Skeletal muscle satellite cell (primary cell): ENCODE measurements around the gene TRAPPC5.

ENCODE experiments used
- H3K27me3 ChIP-seq: 2 replicates; pipeline ENCODE4 v1.7.0; 2013; ENCODE audit warnings: low read length; ENCODE audit not compliant: control insufficient read depth, insufficient read depth
- H3K36me3 ChIP-seq: 2 replicates; pipeline ENCODE4 v1.7.0; 2013; ENCODE audit warnings: mild to moderate bottlenecking, control low read depth, low read length; ENCODE audit not compliant: insufficient read depth
- H3K4me1 ChIP-seq: 2 replicates; pipeline ENCODE4 v1.7.0; 2013; ENCODE audit warnings: low read length; ENCODE audit not compliant: control insufficient read depth, insufficient read depth
- H3K4me2 ChIP-seq: 2 replicates; pipeline ENCODE4 v1.7.0; 2013; ENCODE audit warnings: mild to moderate bottlenecking, low read length
- H3K4me3 ChIP-seq: 2 replicates; pipeline ENCODE4 v1.7.0; 2013; ENCODE audit warnings: low read length
- H3K9ac ChIP-seq: 2 replicates; pipeline ENCODE4 v1.7.0; 2013; ENCODE audit warnings: mild to moderate bottlenecking, low read depth, low read length, moderate library complexity
- H3K9me3 ChIP-seq: replicated peaks from 2 replicates; pipeline ENCODE4 v1.7.0; 2013; ENCODE audit warnings: mild to moderate bottlenecking, control low read depth, low read length

Gene TRAPPC5

DNA sequence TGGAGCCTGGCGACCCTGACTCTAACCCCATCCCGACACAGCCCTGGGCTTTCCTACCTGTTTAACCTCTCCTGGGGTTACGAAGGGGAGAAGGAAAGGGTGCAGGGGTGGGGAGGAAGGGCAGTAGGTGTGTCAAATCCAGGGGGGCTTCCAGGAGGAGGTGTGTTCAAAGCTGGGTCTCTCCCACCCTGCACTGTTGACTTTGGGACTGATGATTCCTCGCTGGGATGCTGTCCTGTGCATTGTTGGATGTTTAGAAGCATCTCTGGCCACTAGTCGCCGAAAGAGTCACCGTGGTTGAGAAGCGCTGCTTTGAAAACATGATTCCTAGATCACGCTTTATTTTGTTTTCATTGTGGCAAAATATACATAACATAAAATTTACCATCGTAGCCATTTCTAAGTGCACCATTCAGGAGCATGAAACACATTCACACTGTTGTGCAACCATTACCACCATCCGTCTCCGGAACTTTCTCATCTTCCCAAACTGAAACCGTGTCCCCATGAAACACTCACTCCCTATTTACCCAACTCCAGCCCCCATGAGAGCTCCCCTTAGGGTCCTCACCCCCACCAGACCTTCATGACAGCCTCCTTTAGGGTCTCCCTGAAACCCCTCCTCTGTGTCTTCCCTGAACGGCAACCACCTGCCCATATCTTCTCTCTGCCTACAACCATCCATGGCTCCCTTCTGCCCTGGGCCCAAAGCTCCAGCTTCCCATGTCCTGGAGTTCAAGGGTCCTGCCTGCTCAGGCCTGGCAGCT lies 25.7 kb downstream of the TRAPPC5 start:
- H3K36me3 ChIP-seq, result no peaks in the 10 kb centered on the region
- no peaks in the 10 kb centered on the region for H3K27me3 ChIP-seq
- H3K4me2 ChIP-seq, result no peak overlapping the region
- H3K4me1 ChIP-seq, result no peaks in the 10 kb centered on the region
- H3K9me3 ChIP-seq, result no peaks in the 10 kb centered on the region
- H3K4me3 ChIP-seq, result no peak overlapping the region
- no peak overlapping the region for H3K9ac ChIP-seq

DNA sequence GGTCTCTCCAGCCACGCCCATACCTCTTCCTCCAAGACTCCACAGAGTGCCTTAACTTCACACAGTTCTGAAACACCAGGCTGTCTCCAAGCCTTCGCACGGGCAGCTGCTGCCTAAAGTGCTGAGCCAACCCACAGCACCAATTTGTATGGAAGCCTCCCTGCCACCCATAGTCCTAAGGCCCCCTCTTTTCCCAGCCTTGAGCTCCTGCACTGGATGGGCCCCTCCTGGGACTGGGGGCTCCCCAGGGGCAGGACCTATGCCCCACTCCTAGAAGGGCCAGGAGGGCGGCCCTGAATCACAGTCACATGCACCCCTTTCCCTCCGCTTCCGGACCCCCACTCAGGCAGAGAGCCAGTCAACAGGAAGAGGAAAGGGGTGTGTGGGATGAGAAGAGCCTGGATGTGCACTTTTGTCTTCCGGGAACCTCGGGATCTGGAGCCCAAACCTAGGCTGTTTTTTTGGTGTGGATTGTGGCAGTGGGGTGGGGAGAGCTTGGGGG lies 26.4 kb downstream of the TRAPPC5 start:
- Histone ChIP-seq H3K27me3 (no peaks in the 10 kb centered on the region), H3K4me2 (no peak overlapping the region), H3K4me1 (no peaks in the 10 kb centered on the region), H3K4me3 (no peak overlapping the region), H3K9ac (no peak overlapping the region), H3K9me3 (no peaks in the 10 kb centered on the region), H3K36me3 (no peaks in the 10 kb centered on the region)

DNA sequence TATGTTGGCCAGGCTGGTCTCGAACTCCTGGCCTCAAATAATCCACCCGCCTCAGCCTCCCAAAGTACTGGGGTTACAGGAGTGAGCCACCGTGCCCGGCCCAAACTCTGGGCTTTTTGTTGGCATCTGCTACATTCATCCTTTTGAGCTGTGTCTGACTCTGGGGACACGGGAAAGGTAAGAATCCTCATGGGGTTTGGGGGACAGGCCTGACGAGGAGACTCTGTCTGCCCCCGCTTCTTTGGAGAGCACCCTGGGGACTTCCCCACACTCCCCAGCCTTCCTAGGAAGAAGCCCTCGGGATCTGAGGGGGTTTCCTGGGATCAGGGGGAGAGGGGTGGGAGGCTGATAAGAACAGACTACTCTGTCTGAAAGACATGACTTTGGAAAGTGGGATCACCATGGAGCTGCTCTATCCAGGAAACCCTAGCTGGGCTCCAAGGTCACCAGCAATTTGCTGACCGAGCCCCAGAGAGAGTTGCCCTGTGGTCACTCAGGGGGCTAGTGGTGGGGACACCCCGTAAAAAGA lies 29.4 kb downstream of the TRAPPC5 start:
- no peaks in the 10 kb centered on the region for H3K9me3 ChIP-seq
- H3K27me3 ChIP-seq, result no peaks in the 10 kb centered on the region

DNA sequence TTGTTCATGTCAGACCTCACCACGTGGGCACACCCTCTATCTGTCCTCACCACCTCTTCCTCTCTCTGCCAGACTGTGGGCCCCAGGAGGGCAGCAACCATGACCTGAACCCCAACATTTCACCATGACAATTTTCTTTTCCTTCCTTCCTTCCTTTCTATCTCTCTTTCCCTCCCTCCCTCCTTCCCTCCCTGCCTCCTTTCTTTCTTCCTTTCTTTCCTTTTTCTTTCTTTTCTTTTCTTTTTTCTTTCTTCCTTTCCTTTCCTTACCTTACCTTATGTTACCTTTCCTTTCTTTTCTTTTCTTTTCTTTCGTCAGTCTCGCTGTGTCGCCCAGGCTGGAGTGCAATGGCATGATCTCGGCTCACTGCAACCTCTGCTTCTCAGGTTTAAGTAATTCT lies 30.0 kb downstream of the TRAPPC5 start:
- H3K9ac ChIP-seq, result no peak overlapping the region
- H3K4me1 ChIP-seq, result no peaks in the 10 kb centered on the region
- H3K27me3 ChIP-seq, result no peaks in the 10 kb centered on the region
- H3K9me3 ChIP-seq, result no peaks in the 10 kb centered on the region
- H3K36me3 ChIP-seq, result no peaks in the 10 kb centered on the region
- no peak overlapping the region for H3K4me2 ChIP-seq
- no peak overlapping the region for H3K4me3 ChIP-seq

More for the DNA sequence above, 29.4 kb downstream of the TRAPPC5 start:
- no peaks in the 10 kb centered on the region for H3K4me1 ChIP-seq
- H3K36me3 ChIP-seq, result no peaks in the 10 kb centered on the region
- H3K4me3 ChIP-seq, result no peak overlapping the region
- H3K9ac ChIP-seq, result no peak overlapping the region
- H3K4me2 ChIP-seq, result no peak overlapping the region

DNA sequence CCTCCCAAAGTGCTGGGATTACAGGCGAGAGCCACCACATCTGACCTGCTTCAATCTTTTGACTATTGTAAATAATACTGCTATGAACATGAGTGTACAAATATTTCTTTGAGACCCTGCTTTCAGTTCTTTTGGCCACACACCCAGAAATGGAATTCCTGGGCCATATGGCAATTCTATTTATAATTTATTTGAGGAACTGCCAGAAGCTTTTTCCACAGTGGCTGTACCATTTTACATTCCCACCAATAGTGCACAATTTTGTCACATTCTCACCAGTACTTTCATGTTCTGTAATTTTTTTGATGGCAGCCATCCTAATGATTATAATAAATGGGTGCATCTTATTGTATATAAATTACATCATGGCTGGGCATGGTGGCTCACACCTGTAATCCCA lies 35.0 kb downstream of the TRAPPC5 start:
- Histone ChIP-seq H3K9ac (no peak overlapping the region), H3K4me3 (no peak overlapping the region), H3K36me3 (no peaks in the 10 kb centered on the region), H3K4me2 (no peak overlapping the region), H3K27me3 (no peaks in the 10 kb centered on the region), H3K4me1 (no peaks in the 10 kb centered on the region), H3K9me3 (peaks cover 3% of the 10 kb centered on the region)

DNA sequence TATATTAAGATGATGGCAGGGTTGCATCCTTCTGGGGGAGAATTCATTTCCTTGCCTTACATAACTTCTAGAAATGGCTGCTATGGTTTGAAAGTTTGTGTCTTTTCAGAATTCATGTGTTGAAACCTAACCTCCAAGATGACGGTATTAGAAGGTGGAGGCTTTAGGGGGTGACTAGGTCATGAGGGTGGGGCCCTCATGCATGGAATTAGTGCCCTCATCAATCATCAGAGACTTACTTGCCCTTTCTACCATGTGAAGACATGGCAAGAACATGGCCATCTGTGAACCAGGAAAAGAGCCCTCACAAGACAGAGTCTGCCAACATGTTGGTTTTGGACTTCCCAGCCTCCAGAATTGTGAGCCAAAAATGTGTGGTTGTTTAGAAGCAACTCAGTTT lies 36.1 kb downstream of the TRAPPC5 start:
- H3K27me3 ChIP-seq, result no peaks in the 10 kb centered on the region
- no peaks in the 10 kb centered on the region for H3K36me3 ChIP-seq
- H3K9ac ChIP-seq, result no peak overlapping the region
- no peaks in the 10 kb centered on the region for H3K4me1 ChIP-seq
- H3K9me3 ChIP-seq, result peaks cover 3% of the 10 kb centered on the region
- no peak overlapping the region for H3K4me2 ChIP-seq
- H3K4me3 ChIP-seq, result no peak overlapping the region

DNA sequence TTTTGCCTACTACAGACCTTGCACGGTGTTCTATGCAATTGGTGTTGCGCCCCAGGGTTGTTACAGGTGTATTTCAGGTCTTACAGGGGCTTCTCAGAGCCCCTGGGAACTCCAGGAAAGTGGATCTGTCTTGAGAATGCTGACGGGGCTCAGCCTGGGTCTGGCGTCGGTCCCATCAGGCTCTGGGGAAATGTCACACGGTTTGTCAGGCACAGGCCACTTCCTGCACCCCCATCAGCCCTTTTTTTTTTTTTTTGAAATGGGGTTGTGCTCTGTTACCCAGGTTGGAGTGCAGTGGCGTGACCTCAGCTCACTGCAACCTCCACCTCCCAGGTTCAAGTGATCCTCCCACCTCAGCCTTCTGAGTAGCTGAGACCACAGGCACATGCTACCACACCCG lies 38.0 kb downstream of the TRAPPC5 start:
- Histone ChIP-seq H3K9me3 (peaks cover 3% of the 10 kb centered on the region), H3K9ac (no peak overlapping the region), H3K4me2 (no peak overlapping the region), H3K4me3 (no peak overlapping the region), H3K27me3 (peaks cover 2% of the 10 kb centered on the region), H3K36me3 (no peaks in the 10 kb centered on the region), H3K4me1 (no peaks in the 10 kb centered on the region)

DNA sequence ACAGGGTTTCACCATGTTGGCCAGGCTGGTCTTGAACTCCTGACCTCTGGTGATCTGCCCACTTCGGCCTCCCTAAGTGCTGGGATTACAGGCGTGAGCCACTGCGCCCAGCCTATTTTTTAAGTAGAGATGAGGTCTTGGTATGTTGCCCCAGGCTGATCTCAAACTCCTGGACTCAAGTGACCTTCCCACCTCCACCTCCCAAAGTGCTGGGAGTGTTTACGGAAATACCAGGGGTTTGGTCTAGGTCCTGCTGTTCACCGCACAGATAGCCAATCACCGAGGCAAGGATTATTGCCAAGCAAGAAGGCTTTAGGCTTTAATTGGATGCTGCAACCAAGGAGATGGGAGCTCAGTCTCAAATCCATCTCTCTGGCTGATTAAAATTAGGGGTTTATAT lies 39.7 kb downstream of the TRAPPC5 start:
- no peak overlapping the region for H3K4me2 ChIP-seq
- H3K4me3 ChIP-seq, result no peak overlapping the region
- peaks cover 3% of the 10 kb centered on the region for H3K9me3 ChIP-seq
- H3K9ac ChIP-seq, result no peak overlapping the region
- peaks cover 5% of the 10 kb centered on the region for H3K27me3 ChIP-seq
- no peaks in the 10 kb centered on the region for H3K4me1 ChIP-seq
- no peaks in the 10 kb centered on the region for H3K36me3 ChIP-seq

DNA sequence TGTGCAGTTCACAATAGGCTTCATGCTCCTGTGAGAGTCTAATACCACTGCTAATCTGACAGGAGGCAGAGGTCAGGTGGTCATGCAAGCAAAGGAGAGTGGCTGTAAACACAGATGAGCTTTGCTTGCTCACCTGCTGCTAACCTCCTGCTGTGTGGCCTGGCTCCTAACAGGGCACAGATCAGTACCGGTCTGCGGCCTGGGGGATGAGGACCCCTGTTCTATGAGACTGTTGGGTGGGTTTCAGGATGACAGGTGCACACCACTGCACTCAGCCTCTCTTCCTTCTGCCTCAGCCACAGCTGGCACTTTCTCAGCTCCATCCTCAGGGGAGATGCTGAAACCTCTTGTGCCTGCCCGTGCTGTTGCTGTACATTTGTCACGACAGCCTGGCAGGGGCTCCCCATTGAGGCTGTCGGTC lies 41.6 kb downstream of the TRAPPC5 start:
- Histone ChIP-seq H3K4me3 (no peak overlapping the region), H3K4me1 (no peaks in the 10 kb centered on the region), H3K36me3 (no peaks in the 10 kb centered on the region), H3K27me3 (peaks cover 6% of the 10 kb centered on the region), H3K9me3 (no peaks in the 10 kb centered on the region), H3K4me2 (no peak overlapping the region), H3K9ac (no peak overlapping the region)

DNA sequence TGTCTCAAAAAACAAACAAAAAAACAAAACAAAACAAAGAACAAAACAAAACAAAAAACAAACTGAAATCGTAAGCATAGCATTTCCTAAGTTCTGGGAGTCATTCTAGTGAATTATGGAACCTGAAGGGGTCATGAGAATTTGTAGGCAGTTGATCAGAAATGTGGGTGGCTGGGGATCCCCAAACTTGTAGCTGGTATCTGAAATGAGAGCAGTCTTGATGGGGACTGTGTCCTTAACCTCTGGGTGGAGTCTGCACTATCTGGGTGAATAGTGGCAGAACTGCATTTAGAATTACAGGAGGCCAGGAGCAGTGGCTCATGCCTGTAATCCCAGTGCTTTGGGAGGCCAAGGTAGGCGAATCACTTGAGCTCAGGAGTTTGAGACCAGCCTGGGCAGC lies 45.2 kb downstream of the TRAPPC5 start:
- no peak overlapping the region for H3K4me2 ChIP-seq
- H3K27me3 ChIP-seq, result peaks cover 35% of the 10 kb centered on the region
- H3K4me1 ChIP-seq, result no peaks in the 10 kb centered on the region
- H3K9me3 ChIP-seq, result no peaks in the 10 kb centered on the region
- H3K9ac ChIP-seq, result no peak overlapping the region
- no peak overlapping the region for H3K4me3 ChIP-seq
- H3K36me3 ChIP-seq, result no peaks in the 10 kb centered on the region

DNA sequence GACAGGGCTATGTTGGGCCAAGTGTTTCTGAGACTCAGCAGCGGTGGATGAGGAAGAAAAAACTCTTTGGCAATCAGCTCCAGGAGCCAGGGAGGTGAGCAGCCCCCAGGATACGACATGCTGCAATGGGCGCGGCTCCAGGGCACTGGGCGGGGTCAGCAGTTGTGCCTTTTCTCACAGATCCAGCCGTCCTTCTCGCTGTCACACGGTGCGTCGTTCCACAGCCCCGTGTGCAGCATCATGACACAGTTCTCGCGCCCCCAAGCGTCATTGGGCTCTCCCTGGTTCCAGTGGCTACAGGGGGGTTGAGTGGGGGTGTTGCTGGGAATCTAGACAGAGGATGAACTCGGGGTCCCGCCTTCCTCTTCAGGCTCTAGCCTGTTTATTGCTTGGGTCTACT lies 48.6 kb downstream of the TRAPPC5 start:
- Histone ChIP-seq H3K4me2 (no peak overlapping the region), H3K27me3 (peaks cover 51% of the 10 kb centered on the region), H3K4me1 (no peaks in the 10 kb centered on the region), H3K9me3 (no peaks in the 10 kb centered on the region), H3K36me3 (no peaks in the 10 kb centered on the region), H3K9ac (no peak overlapping the region), H3K4me3 (no peak overlapping the region)

DNA sequence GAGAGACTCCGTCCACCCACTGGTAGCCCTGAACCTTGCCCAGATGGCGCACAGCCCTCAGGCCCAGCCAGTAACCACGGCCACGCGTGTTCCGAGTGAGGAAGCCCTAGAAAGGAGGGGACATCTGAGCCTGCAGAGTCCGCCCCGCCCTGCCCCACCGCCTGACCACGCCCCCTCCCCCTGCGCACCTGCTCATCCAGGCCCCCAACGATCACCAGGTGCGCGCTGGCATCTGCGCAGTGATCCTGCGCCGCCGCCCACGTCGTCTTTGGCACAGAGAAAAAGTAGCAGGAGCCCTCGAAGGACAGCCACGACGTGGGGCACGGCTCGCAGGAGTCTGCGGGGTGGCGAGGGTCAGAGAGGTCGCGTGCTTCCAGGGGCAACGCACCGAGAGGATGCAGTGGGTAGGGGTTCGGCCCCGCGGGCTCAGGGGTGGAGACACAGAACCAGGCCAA lies 49.2 kb downstream of the TRAPPC5 start:
- no peaks in the 10 kb centered on the region for H3K9me3 ChIP-seq
- no peaks in the 10 kb centered on the region for H3K36me3 ChIP-seq
- no peak overlapping the region for H3K4me3 ChIP-seq
- no peak overlapping the region for H3K4me2 ChIP-seq
- no peak overlapping the region for H3K9ac ChIP-seq
- no peaks in the 10 kb centered on the region for H3K4me1 ChIP-seq
- peaks cover 52% of the 10 kb centered on the region for H3K27me3 ChIP-seq
